ENCODE measurements around the gene RELB. TPM values are rescaled to one million over a fixed set of nuclear protein-coding genes. Genes with fewer than 3 reads are reported as not detected.
A peak's percentile ranks its signal among the peaks of the same experiment; 100 is the strongest.

RELB gene
- total and polyA plus RNA-seq, 9 of the 15 experiments (the other 6 are each of a cell fraction or from before 2014, with no cell fraction given): 0.15 to 1.1 (median 0.28) TPM; not detected in 2

GRCh38 chr19:45076029-45076850, 75.0 kb downstream of the RELB start, which contains the start of gene ZNF296 (continued):
- TF ChIP-seq, protein P1, sequence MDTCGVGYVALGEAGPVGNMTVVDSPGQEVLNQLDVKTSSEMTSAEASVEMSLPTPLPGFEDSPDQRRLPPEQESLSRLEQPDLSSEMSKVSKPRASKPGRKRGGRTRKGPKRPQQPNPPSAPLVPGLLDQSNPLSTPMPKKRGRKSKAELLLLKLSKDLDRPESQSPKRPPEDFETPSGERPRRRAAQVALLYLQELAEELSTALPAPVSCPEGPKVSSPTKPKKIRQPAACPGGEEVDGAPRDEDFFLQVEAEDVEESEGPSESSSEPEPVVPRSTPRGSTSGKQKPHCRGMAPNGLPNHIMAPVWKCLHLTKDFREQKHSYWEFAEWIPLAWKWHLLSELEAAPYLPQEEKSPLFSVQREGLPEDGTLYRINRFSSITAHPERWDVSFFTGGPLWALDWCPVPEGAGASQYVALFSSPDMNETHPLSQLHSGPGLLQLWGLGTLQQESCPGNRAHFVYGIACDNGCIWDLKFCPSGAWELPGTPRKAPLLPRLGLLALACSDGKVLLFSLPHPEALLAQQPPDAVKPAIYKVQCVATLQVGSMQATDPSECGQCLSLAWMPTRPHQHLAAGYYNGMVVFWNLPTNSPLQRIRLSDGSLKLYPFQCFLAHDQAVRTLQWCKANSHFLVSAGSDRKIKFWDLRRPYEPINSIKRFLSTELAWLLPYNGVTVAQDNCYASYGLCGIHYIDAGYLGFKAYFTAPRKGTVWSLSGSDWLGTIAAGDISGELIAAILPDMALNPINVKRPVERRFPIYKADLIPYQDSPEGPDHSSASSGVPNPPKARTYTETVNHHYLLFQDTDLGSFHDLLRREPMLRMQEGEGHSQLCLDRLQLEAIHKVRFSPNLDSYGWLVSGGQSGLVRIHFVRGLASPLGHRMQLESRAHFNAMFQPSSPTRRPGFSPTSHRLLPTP (IDR thresholded peaks at IDR 0.05; ENCODE audit: borderline replicate concordance, extremely low read depth, insufficient read length): no peak
- TF ChIP-seq FOS (IDR thresholded peaks at IDR 0.05; ENCODE audit: extremely low read depth, insufficient read length) (no peak), DPF2 (IDR thresholded peaks at IDR 0.05) (peak; percentile 51), BACH1 (tag; IDR thresholded peaks at IDR 0.05) (no peak), ZNF76 (CRISPR knock-in tag; IDR thresholded peaks at IDR 0.05; ENCODE audit: borderline replicate concordance) (no peak), POLR2A (conservative IDR thresholded peaks at IDR 0.05) (peak; percentile 51; the same call in 1 of the 2 replicates), ZNF778 (CRISPR knock-in tag; IDR thresholded peaks at IDR 0.05) (no peak), NONO (IDR thresholded peaks at IDR 0.05; ENCODE audit: low read depth in 2 of 2, low read length in 1 of 2) (peak in 1 of 2 experiments; percentile 76; a peak in 2 of 4 replicates), ZNF695 (CRISPR knock-in tag; IDR thresholded peaks at IDR 0.05) (no peak), HES1 (IDR thresholded peaks at IDR 0.05; ENCODE audit: low read depth) (peak; percentile 30; the same call in 1 of the 2 replicates), PPARD (CRISPR knock-in tag; IDR thresholded peaks at IDR 0.05) (no peak), RBM22 (IDR thresholded peaks at IDR 0.05; ENCODE audit: low read depth, low read length, poor library complexity, severe bottlenecking) (peak; percentile 15), ZBTB2 (IDR thresholded peaks at IDR 0.05) (0 out of 2 replicates have a peak, but pooled peaks have one; percentile 25), ZBTB7A (IDR thresholded peaks at IDR 0.05; ENCODE audit: borderline replicate concordance, control insufficient read depth, low read depth, low read length) (no peak), MAZ (CRISPR knock-in tag; conservative IDR thresholded peaks at IDR 0.05 in 1 of 2, IDR thresholded peaks at IDR 0.05 in 1 of 2) (peak; percentile 72 to 86), CBFA2T3 (IDR thresholded peaks at IDR 0.05) (no peak), ZNF354B (CRISPR knock-in tag; IDR thresholded peaks at IDR 0.05) (no peak), PHB (CRISPR knock-in tag; IDR thresholded peaks at IDR 0.05) (no peak), ID3 (CRISPR knock-in tag; IDR thresholded peaks at IDR 0.05) (no peak), ID3 (tag; IDR thresholded peaks at IDR 0.05) (no peak), KDM5B (IDR thresholded peaks at IDR 0.05; ENCODE audit: insufficient replicate concordance, low read depth, low read length) (peak; percentile 18)

Data from K562 (cell line).